Type B pancreatic cell (in vitro differentiated cells): ENCODE results near the gene ARL3. TPM values are rescaled to one million over a fixed set of nuclear protein-coding genes. Genes with fewer than 3 reads are reported as not detected.
A peak's percentile ranks its signal among the peaks of the same experiment; 100 is the strongest.

Experiments used
- DNase-seq: peaks from one replicate; pipeline ENCODE4 v3.0.0; 2021; ENCODE audit warnings: mixed read lengths; ENCODE audit not compliant: unreplicated experiment; ENCODE audit errors: extremely low spot score
- H3K27ac Mint-ChIP-seq: 2 replicates; pipeline ENCODE4 v1.8.0; 2021; ENCODE audit warnings: mild to moderate bottlenecking, mixed read lengths
- H3K27me3 Mint-ChIP-seq: 2 replicates; pipeline ENCODE4 v1.8.0; 2021; ENCODE audit warnings: mixed read lengths
- H3K36me3 Mint-ChIP-seq: 2 replicates; pipeline ENCODE4 v1.8.0; 2021; ENCODE audit warnings: mixed read lengths
- H3K4me1 Mint-ChIP-seq: one replicate; pipeline ENCODE4 v1.8.0; 2021; ENCODE audit warnings: mixed read lengths; ENCODE audit not compliant: unreplicated experiment
- H3K4me3 Mint-ChIP-seq: 2 replicates; pipeline ENCODE4 v1.8.0; 2021; ENCODE audit warnings: mild to moderate bottlenecking, mixed read lengths
- H3K9me3 Mint-ChIP-seq: 2 replicates; pipeline ENCODE4 v1.8.0; 2021; ENCODE audit warnings: mixed read lengths
- CTCF ChIP-seq: fragments of 200-600 bp; sonication (generic); conservative IDR thresholded peaks from 2 replicates; pipeline ENCODE4 v1.5.0; 2021; ENCODE audit warnings: antibody characterized with exemption, mild to moderate bottlenecking
- total RNA-seq: library from RNA; stranded (reverse); gene quantifications from 2 replicates; pipeline ENCODE4 v1.2.1, GENCODE V29; 2021; ENCODE audit warnings: low replicate concordance

Gene ARL3
- total RNA-seq, 1 donor from 2014 or later, result 15.8 TPM

GRCh38 chr10:102729029-102730026 is 15.1 kb upstream of the ARL3 start:
- H3K4me1 Mint-ChIP-seq, result peaks cover 8% of the 10 kb centered on the region

GRCh38 chr10:102727037-102727818 is 13.0 kb upstream of the ARL3 start:
- H3K4me1 Mint-ChIP-seq, result peaks cover 8% of the 10 kb centered on the region
- TF ChIP-seq CTCF, result no peak
- H3K27ac Mint-ChIP-seq, result no peak overlapping the region
- no peak for DNase-seq
- H3K4me3 Mint-ChIP-seq, result no peak overlapping the region
- H3K36me3 Mint-ChIP-seq, result peaks cover 22% of the 10 kb centered on the region
- H3K27me3 Mint-ChIP-seq, result no peaks in the 10 kb centered on the region
- H3K9me3 Mint-ChIP-seq, result no peaks in the 10 kb centered on the region

More at GRCh38 chr10:102729029-102730026, 15.1 kb upstream of the ARL3 start:
- Mint-ChIP-seq H3K4me3 (no peak overlapping the region), H3K27me3 (no peaks in the 10 kb centered on the region), H3K36me3 (peaks cover 22% of the 10 kb centered on the region), H3K27ac (peak overlapping the region; percentile 81), H3K9me3 (no peaks in the 10 kb centered on the region)
- DNase-seq, result peak; percentile 88
- peak; percentile 95 for TF ChIP-seq CTCF

- DNase-seq, result no peak
- H3K4me3 Mint-ChIP-seq, result no peak overlapping the region
- H3K9me3 Mint-ChIP-seq, result no peaks in the 10 kb centered on the region
- peaks cover 15% of the 10 kb centered on the region for H3K4me1 Mint-ChIP-seq
- no peak overlapping the region for H3K27ac Mint-ChIP-seq
- no peak for TF ChIP-seq CTCF
- H3K27me3 Mint-ChIP-seq, result no peaks in the 10 kb centered on the region
- peaks cover 25% of the 10 kb centered on the region for H3K36me3 Mint-ChIP-seq
Observed at GRCh38 chr10:102726274-102726673, 12.1 kb upstream of the ARL3 start.

- H3K27ac Mint-ChIP-seq, result no peak overlapping the region
- no peak overlapping the region for H3K4me3 Mint-ChIP-seq
- H3K9me3 Mint-ChIP-seq, result no peaks in the 10 kb centered on the region
- TF ChIP-seq CTCF, result no peak
- H3K4me1 Mint-ChIP-seq, result peaks cover 22% of the 10 kb centered on the region
- no peak for DNase-seq
- peaks cover 24% of the 10 kb centered on the region for H3K36me3 Mint-ChIP-seq
- H3K27me3 Mint-ChIP-seq, result no peaks in the 10 kb centered on the region
Observed at GRCh38 chr10:102723989-102724388, 9.8 kb upstream of the ARL3 start.

GRCh38 chr10:102721954-102722353 is 7.8 kb upstream of the ARL3 start:
- Mint-ChIP-seq H3K27me3 (no peaks in the 10 kb centered on the region), H3K4me1 (peaks cover 34% of the 10 kb centered on the region), H3K9me3 (no peaks in the 10 kb centered on the region), H3K27ac (peak overlapping the region; percentile 78), H3K36me3 (peaks cover 25% of the 10 kb centered on the region), H3K4me3 (peak overlapping the region; percentile 30)
- TF ChIP-seq CTCF, result no peak
- no peak for DNase-seq
